NAMALWA (cell line): ENCODE measurements around the gene HIVEP2.

Experiments used
- DNase-seq: peaks from one replicate; pipeline ENCODE4 v3.0.0-alpha.2; 2015; ENCODE audit warnings: low spot score

Gene HIVEP2

DNA sequence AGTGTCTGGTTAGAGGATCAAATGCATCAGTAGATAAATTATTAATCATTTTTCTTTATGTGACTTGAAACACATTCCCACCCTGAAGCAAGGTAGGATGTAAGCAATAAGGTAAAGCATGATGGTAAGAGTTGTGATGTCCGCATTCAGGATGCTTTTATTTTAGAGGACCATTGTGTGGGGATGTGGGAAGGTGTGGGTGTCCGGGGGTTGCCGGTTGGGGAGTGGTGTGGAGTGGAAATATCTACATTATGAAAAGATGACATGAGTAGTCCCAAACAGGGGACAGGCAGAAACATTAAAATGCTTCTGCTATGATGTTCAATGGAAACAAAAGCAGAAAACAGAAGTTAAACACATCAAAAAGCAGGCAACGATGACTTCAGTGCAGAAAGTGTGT, 215.4 kb downstream of the HIVEP2 start:
- no peak for DNase-seq

DNA sequence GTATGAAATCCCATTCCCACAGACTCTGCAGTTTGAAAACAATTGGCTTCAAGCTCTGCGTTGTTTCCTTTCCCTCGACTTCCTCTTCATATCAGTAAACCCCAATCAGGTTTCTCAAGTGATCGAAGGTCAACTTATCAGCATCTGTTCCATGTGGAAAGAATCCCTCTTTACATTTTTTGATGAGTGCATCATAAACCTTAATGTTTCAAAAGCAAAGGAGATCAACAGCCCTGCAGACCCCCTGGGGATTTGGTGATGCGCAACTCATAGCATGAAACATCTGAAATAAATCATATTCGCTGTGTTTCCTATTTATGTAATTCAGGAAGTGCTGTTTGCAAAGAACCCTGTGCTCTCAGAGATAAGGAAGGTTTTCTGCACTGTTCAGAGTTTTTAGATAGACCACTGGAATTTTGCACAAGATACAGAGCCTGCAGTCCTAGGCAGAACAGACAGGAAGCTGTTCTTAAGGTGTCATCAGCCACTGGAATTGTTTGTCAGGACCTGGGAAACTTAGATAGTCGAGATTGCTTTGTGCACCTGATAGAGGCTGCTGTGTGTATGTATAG, 216.0 kb downstream of the HIVEP2 start:
- no peak for DNase-seq

DNA sequence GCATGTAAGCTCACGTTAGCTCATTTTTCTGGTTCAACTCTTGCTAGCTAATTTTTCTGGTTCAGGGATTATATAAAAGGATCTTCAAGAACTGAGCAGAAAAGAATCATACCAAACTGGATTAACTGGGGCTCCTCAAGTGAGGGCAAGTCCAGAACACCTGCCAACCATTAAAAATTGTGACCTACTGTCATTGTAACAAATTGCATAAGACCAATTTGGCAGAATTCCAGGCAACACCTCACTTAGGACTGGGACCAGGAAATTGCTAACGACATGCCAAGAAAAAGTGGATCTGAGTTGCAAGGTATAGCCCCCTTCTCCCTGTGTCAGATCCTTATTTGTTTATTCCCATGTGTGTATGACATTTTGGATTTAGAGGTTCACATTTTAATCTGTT, 216.6 kb downstream of the HIVEP2 start:
- DNase-seq, result no peak

DNA sequence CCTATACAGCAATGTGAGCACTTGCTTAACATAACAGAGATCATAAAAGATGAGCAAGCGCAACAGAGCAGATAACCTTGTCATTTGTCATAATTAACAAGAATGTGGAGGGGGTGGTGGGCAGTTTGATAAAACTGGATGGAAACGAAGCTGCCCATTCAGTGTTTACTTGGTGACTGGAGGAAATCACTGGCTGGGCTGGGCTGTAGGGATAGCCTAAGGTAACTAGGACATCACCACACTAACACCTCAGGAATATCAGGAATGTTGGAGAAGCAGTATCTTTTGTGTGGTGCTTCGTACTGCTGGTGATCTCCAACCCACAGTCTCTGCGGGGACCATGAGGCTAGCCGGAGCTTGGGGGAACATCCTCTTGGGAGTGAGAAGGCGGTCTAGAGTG, 218.4 kb downstream of the HIVEP2 start:
- no peak for DNase-seq

DNA sequence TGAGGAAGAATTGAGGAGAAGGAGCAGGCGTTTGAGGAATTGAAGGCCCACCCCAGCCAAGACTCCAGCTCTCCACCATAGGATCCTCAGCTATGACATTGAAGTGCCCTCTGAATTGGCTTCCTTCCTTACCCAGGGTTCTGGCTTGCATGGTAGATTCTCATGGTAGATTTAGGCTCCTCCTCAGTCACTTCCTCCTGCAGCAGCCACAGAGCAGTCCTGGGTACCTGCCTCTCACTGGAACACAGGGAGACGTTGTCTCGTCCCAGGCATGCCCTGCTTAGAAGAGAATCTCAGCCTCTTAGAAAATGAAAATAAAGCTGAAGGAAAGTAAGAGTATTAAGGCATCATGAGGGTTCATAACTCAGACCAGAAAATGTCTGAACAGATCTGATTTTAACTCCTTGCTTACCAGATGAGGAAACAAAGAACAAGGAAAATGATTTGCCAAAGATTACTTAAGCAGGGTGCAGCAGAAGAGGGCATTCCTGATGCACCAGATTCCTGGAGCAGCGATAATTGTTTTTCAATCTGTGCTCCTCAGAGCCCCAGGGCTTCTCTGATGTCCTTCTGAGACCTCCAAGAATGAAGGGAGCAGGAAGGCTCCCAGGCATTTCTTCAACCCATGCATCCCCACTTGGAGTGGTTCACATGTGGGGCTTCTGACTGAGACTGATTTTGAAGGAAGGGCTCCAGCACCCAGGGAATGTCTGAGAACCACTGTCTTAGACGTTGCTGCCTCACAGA, 219.8 kb downstream of the HIVEP2 start:
- no peak for DNase-seq

DNA sequence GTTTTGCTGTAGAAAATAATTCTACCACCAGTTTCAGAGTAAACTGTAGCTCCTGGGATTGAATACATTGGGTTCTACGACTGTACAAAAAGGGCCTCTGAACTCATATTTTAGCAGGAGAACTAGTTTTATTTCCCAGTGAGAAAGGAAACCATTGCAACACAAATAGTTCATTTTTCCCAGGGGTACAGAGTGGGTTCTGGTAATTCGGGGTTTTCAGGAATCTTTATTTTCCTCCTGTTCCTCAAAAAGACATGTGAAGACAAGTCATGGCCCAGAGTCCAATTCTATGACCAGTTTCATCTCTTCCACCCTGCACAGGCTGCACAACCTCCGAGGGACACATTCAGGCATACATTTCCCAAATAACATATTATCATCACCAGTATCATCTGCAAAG, 222.1 kb downstream of the HIVEP2 start:
- DNase-seq, result no peak

DNA sequence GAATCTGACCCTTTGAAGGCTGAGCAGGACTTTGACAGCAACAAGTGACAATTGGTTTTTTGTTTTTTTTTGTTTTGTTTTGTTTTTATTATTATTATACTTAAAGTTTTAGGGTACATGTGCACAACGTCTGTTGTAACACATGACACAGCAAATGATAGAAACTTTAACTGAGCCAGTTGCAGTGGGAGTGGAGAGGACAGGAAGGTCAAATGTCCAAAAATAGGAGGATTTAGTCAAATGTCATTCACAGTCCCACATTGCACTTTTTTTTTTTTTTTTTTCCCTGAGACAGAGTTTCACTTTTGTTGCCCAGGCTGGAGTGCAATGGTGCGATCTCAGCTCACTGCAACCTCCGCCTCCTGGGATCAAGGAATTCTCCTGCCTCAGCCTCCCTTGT, 223.0 kb downstream of the HIVEP2 start:
- no peak for DNase-seq

DNA sequence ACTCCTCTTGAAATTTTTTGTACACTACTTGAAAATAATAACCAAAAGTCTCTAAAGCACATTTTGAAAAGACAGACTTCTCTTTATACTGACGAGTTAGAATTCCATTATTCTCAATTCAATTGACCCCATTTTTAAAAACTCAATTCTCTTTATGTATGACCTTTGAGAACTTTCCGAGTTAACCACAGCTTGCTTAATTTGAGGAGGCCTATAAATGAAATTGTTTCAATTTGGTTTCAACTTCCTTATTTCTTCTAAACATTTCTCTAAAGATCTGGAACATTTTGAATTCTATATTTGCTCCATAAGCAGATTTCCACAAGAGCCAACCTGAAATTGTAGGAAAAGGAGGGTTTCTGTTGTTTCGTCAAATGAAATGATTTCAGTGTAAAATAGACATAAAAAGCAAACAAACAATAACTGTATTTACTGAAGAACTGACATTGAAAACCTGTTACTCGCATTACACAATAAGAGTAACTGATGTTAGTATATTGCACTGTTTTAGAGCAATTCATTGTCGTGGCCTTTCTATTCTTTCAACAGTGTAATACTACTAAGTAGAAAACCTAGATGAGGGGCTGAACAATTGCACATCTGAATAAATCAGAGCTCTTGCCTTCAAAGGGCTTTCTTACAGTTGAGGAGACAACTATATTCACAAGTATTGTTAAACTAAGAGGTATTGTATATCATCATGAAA, 223.6 kb downstream of the HIVEP2 start:
- peak; percentile 18 for DNase-seq

DNA sequence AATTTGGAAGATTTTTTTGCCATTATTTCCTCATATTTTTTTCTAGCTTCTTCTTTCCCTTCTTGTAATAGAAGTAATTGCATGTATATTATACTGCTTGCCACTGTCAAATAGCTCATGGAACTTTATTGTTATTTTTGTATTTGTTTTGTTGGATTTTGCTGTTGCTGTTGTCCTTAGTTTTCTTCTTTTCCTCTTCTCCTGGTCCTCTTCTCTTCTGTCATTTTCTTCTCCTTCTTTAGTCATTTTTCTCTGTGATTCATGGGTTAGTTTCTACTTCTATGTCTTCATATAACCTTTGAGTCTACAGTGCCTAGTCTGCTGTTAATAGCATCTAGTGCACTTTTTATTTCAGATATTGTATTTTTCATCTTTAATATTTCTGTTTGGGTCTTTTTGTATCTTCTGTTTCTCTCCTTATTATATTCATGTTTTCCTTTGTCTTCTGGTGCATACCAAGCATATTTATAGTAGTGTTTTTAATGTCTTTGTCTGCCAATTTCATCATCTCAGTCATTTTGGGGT, 226.2 kb downstream of the HIVEP2 start:
- DNase-seq, result no peak

DNA sequence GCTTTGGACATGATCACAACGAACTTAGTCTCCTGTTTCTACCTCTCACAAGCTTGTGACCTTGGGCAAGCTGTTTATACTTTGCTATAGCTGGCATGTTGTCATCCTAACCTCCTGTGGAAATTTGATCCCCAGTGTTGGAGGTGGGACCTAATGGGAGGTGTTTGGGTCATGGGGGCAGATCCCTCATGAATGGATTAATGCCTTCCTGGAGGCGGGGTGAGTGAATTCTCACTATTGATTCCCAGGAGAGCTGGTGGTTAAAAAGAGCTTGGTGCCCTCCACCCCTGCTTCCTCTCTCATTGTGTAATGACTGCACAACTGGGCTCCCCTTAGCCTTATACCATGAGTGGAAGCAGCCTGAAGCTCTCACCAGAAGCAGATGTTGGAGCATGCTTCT, 228.9 kb downstream of the HIVEP2 start:
- no peak for DNase-seq

DNA sequence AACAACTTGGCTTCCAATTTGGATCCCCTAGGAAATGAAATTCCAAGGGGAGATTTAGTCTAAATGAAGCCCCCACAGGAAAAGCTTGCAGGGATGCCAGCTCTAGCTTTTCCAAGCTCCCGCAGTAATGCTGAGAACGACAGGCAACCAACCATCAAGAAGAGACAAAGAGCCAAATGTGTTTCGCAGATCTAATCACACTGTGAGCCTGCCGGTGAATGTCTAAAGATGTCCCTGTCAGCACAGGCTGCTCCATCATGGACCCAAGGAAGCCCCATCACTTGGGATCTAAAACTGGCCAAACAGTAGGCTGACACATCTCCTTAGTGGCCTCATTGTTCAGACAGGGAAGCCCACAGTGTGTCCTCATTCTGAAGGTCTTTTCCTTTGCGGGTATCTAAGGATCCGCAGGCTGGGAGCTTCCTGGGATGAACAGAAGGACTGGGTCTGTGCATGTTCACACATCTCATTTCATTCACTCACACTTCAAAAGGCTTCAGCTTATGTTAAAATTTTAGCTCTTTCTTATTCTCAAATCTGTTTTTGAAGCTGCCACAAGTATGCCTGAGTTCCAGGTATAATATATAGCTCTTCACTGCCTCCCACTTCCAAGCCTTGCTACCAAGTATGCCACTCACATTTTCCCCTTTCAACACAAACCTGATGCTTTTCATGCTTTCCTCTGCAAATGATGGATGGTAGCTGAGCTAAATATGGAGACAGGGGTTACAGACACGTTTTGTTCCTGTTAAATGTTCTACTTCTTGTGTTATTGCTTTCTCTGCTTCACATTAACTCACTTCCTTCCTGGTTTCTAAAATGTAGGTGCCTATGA, 229.8 kb downstream of the HIVEP2 start:
- DNase-seq, result no peak

DNA sequence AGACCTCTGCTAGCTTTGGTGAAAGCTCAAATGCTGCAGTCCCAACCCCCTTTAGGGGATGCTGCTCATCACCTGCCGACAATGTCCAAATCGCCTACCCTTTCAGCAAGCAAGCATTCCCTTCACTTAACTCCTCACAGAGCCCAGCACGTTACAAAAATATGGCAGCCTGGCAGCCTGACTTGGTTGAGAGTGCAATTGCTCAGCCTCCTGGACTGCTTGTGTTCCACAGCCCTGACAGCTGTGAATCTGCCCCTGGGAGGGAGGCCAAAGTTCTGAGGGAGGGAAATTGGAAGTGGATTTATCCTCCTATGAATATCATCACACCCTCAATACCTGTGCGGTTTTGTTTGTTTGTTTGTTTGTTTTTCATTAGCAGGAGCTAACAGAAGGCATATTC, 231.0 kb downstream of the HIVEP2 start:
- no peak for DNase-seq

DNA sequence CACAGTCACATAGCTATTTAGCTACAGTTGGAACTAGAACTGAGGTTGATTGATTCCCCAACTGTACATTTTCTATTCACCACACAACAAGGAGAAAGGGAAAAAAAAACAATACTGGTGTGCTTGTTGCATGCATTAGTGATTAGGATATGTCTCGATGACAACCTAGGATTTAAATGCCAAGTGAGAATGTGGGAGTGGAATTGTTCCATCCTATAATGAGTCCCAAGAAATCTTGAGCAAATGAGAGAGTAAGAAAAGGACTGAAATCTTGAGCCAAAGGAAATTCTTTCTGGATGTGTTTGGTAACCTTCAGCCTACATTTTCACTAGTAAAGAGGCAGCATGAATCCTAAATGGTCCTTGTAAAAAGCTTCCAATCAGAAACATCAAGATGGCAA, 232.7 kb downstream of the HIVEP2 start:
- no peak for DNase-seq

DNA sequence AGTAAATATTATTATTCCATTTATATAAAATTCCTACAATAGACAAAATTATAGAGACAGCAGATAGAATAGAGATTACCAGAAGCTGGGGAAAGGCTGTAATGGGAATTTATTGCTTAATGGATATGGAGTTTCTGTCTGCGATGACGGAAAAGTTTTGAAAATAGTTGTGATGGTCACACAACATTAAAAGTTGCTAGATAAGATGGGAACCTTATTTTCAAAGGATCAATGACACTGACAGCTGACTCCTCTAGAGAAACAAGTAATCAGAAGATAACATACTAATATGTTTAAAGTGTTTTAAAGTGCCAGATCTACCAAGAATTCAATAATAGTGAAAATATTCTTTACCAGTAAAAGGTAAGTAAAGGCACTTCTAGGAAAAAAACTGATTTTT, 236.3 kb downstream of the HIVEP2 start:
- DNase-seq, result no peak

DNA sequence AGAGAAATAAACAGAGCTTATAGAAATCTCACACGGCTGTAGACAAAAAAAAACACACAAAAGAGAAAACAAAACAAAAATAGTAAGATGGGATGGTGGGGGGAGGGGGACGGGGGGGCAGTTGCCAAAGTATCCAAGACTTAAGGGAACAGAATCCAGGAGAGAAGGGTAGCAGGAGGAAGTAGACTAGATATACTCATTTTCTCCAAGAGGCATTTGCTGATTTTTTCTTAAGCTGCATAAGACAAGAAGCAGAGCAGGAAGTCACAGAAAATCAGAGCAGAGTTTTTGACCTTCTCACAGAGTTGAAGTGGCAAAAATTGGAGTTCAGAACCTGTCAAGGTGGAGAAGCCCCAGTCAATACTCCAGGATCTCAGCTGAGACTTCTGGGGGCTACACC, 237.7 kb downstream of the HIVEP2 start:
- no peak for DNase-seq

DNA sequence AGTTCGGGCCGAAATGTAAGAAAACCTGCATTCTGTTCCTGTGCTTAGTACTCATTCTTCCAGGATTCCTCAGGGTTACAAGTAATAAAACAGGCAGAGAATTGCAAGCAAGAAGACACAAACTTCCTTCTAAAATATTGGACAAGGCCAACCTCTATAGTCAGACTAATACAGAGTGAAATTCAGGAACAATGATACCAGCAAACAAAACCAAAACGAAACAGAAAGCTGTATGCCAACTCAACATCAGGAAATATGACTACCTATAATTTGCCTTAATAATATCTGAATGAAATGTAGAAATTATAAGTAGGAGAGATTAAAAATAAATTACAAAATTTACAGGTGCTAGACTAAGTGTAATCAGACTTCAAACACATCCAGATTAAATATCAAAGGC, 238.8 kb downstream of the HIVEP2 start:
- DNase-seq, result no peak

DNA sequence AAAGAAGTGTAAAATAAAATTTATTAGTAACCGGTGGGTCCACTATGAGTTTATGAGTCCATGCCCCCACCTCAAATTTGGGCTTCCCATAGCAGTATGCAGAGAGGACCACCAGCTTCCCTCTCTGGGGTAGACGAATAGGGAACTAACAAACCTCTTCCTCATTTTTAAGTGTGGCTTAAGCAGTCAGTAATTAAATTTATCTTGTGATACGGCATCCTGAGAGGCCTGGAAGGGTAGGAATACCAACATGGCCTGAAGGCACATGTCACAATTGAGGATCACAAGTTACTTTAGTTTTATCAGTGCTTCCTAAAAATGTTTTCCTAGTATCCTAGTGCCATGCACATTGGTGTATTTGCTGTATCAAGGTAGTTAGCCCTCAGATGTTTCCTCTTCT, 239.9 kb downstream of the HIVEP2 start:
- no peak for DNase-seq

DNA sequence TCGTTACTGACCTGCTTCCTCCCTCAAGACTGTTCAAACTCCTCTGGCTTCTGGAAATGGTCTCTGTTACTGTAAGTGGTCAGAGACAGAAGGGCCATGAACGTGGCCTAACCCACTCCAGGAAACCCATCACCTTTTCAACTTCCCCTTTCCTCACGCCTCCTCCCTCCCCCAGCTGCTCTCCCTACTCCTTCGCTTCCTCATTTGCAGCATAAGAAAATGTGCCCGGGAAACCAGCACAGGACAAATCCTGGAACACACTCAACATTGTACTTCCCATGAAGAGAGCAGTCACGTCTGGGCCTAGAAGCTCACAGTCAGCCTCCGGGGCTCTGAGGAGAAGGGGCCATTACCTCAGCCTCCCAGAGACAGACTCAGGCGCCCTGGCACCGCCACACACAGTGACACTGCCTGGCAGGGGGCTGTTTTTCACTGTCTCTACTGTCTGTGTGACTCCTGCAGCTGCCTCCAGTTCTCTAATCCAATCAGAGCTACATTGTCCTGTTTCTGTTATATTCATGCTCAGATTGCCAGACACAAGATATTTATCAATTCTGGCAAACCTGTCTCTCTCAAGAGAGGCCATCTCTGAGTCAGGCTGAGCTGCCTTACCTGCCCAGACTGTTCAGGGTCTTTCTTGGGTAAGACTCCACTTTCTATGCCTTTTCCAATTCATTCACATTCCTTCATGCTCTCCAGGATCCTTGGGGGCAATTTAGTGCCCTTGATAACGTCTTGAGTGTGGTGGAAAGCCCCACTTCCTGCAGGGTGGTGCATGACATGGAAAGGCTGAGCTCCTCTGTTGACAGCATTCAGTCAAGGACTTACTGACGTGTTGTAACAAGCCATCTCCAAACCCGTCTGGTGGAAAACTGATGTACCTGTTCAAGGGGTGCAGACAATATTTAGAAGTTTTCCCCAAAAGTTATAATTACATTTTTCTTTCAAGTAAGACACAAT, 242.2 kb downstream of the HIVEP2 start:
- DNase-seq, result no peak
